HCT116 (cell line): Measurements from ENCODE around the gene AFF1. TPM values are rescaled to one million over a fixed set of nuclear protein-coding genes. Genes with fewer than 3 reads are reported as not detected.

ENCODE experiments used
- ATAC-seq: fragments of 200-7000 bp; cut with Tn5 transposase; 2 replicates; pipeline ENCODE4 v1.9.1; 2020; ENCODE audit warnings: mild to moderate bottlenecking, moderate library complexity
- BruUV-seq: library from RNA; stranded (reverse); fragments of 400-500 nt; replicated peaks from 2 replicates; lab custom pipeline; 2021; lab: Mats Ljungman, UMichigan
- CTCF ChIA-PET: fragments of 300-600 bp; sonication (Branson Sonifier 250); formaldehyde crosslinking; loops from one replicate; lab custom pipeline; 2021; ENCODE audit warnings: antibody characterized with exemption; lab: Charles Lee
- POLR2A ChIA-PET: fragments of 300-600, 350-600 bp; sonication (Branson Sonifier 250); formaldehyde crosslinking; loops from one replicate; lab custom pipeline; 2021; ENCODE audit warnings: antibody characterized with exemption; lab: Charles Lee
- RAD21 ChIA-PET, 2 experiments: fragments of 300-600 bp; sonication (Branson Sonifier 250); formaldehyde crosslinking; loops; one replicate each; lab custom pipeline; 2023; ENCODE audit warnings: low total read pairs in 2 of 2; ENCODE audit not compliant: uncharacterized antibody in 2 of 2, unreplicated experiment in 2 of 2, low non-redundant PET in 1 of 2; lab: Charles Lee
- DNase-seq: peaks from one replicate; pipeline ENCODE4 v3.0.0-alpha.2; 2010; ENCODE audit warnings: low read depth, low spot score
- H2AFZ ChIP-seq: fragments of 200-600 bp; shearing (Covaris generic), sonication (generic); 2 replicates; pipeline ENCODE4 v1.6.1; 2017; ENCODE audit warnings: low read depth, mixed run types, mixed read lengths, antibody characterized with exemption, low read length; ENCODE audit not compliant: poor library complexity, severe bottlenecking
- H3K27ac ChIP-seq: 2 replicates; pipeline ENCODE4 v1.5.1; 2012; ENCODE audit warnings: low read depth, low read length
- H3K27me3 ChIP-seq: fragments of 200-600 bp; sonication (generic); 2 replicates; pipeline ENCODE4 v1.6.1; 2016; ENCODE audit warnings: mixed run types, low read length, mixed read lengths; ENCODE audit not compliant: insufficient read depth
- H3K36me3 ChIP-seq, 2 experiments: fragments of 200-500 bp in 1 of 2; fragments of 200-600 bp in 1 of 2; sonication (Bioruptor generic) in 1 of 2; sonication (generic) in 1 of 2; 2 replicates each; pipeline versions ENCODE4 v1.5.1 to v1.6.1; 2014 to 2016; ENCODE audit warnings: low read length in 2 of 2, inconsistent platforms in 1 of 2, mixed read lengths in 1 of 2, mixed run types in 1 of 2; ENCODE audit not compliant: insufficient read depth in 2 of 2, control insufficient read depth in 1 of 2
- H3K4me1 ChIP-seq, 2 experiments: fragments of 200-600 bp in 1 of 2; sonication (generic) in 1 of 2; 2 replicates each; pipeline versions ENCODE4 v1.5.1 to v1.6.1; 2012 to 2017; ENCODE audit warnings: low read length in 2 of 2, inconsistent platforms in 1 of 2, mild to moderate bottlenecking in 1 of 2, mixed read lengths in 1 of 2, mixed run types in 1 of 2, moderate library complexity in 1 of 2; ENCODE audit not compliant: insufficient read depth in 2 of 2, control insufficient read depth in 1 of 2
- H3K4me2 ChIP-seq: fragments of 200-600 bp; sonication (generic); 2 replicates; pipeline ENCODE4 v1.6.1; 2017; ENCODE audit warnings: mixed run types, low read length, mixed read lengths
- H3K4me3 ChIP-seq, 2 experiments: fragments of 200-600 bp in 1 of 2; sonication (generic) in 1 of 2; replicated peaks in 1 of 2; 2 replicates each; pipeline ENCODE4 v1.5.1; 2011 to 2016; ENCODE audit warnings: low read length in 2 of 2, control low read depth in 1 of 2, low read depth in 1 of 2, mild to moderate bottlenecking in 1 of 2, mixed read lengths in 1 of 2, mixed run types in 1 of 2
- H3K79me2 ChIP-seq: fragments of 200-600 bp; sonication (generic); 2 replicates; pipeline ENCODE4 v1.6.1; 2017; ENCODE audit warnings: mild to moderate bottlenecking, mixed run types, low read length, moderate library complexity, mixed read lengths; ENCODE audit not compliant: insufficient read depth
- H3K9ac ChIP-seq: fragments of 200-600 bp; sonication (generic); 2 replicates; pipeline ENCODE4 v1.6.1; 2016; ENCODE audit warnings: low read length, mixed read lengths
- H3K9me2 ChIP-seq: fragments of 200-600 bp; sonication (generic), shearing (Covaris generic); 2 replicates; pipeline ENCODE4 v1.6.1; 2017; ENCODE audit warnings: mixed run types, mild to moderate bottlenecking, moderate library complexity; ENCODE audit not compliant: insufficient read depth
- H3K9me3 ChIP-seq, 2 experiments: fragments of 200-500 bp in 1 of 2; fragments of 200-600 bp in 1 of 2; sonication (Bioruptor generic) in 1 of 2; sonication (generic) in 1 of 2; 2 replicates each; pipeline ENCODE4 v1.6.1; 2014 to 2017; ENCODE audit warnings: low read length in 2 of 2, mixed read lengths in 2 of 2, inconsistent platforms in 1 of 2, low read depth in 1 of 2, mild to moderate bottlenecking in 1 of 2, mixed run types in 1 of 2, moderate library complexity in 1 of 2; ENCODE audit not compliant: control insufficient read depth in 1 of 2, insufficient read depth in 1 of 2
- H4K20me1 ChIP-seq: fragments of 200-600 bp; sonication (generic), shearing (Covaris generic); 2 replicates; pipeline ENCODE4 v1.6.1; 2017; ENCODE audit warnings: mixed run types, mild to moderate bottlenecking, moderate library complexity; ENCODE audit not compliant: insufficient read depth
- CBX3 ChIP-seq: IDR thresholded peaks from 2 replicates; pipeline ENCODE4 v1.6.1; 2012; ENCODE audit warnings: low read depth
- CEBPB ChIP-seq: IDR thresholded peaks from 2 replicates; pipeline ENCODE4 v1.6.1; 2012; ENCODE audit warnings: low read depth
- EGR1 ChIP-seq: IDR thresholded peaks from 2 replicates; pipeline ENCODE4 v1.6.1; 2012; ENCODE audit warnings: low read depth
- EZH2 ChIP-seq: fragments of 200-600 bp; sonication (generic); IDR thresholded peaks from 2 replicates; pipeline ENCODE4 v1.6.1; 2017; ENCODE audit warnings: antibody characterized with exemption, mixed run types
- EZH2phosphoT487 ChIP-seq: fragments of 200-600 bp; IDR thresholded peaks from 2 replicates; pipeline ENCODE4 v1.6.1; 2018; ENCODE audit warnings: antibody characterized with exemption, borderline replicate concordance
- JUND ChIP-seq: IDR thresholded peaks from 2 replicates; pipeline ENCODE4 v1.6.1; 2012
- POLR2A ChIP-seq: IDR thresholded peaks from 2 replicates; pipeline ENCODE4 v1.7.0; 2011; ENCODE audit warnings: borderline replicate concordance; ENCODE audit not compliant: insufficient read depth, insufficient read length; ENCODE audit errors: extremely low read depth
- POLR2AphosphoS5 ChIP-seq: IDR thresholded peaks from 2 replicates; pipeline ENCODE4 v1.6.1; 2011; ENCODE audit warnings: mild to moderate bottlenecking, low read depth, low read length, moderate library complexity
- RAD21 ChIP-seq: IDR thresholded peaks from 2 replicates; pipeline ENCODE4 v1.6.1; 2012; ENCODE audit warnings: low read depth, mild to moderate bottlenecking
- SIN3A ChIP-seq: IDR thresholded peaks from 2 replicates; pipeline ENCODE4 v1.6.1; 2012; ENCODE audit warnings: low read depth
- SP1 ChIP-seq: IDR thresholded peaks from 2 replicates; pipeline ENCODE4 v1.6.1; 2012; ENCODE audit warnings: low read depth
- TCF7L2 ChIP-seq: IDR thresholded peaks from 2 replicates; pipeline ENCODE4 v1.7.0; 2011; ENCODE audit warnings: borderline replicate concordance, inconsistent platforms; ENCODE audit not compliant: insufficient read depth, insufficient read length; ENCODE audit errors: extremely low read depth
- YY1 ChIP-seq: IDR thresholded peaks from 2 replicates; pipeline ENCODE4 v1.6.1; 2011; ENCODE audit warnings: low read length, low read depth, moderate library complexity, mild to moderate bottlenecking; ENCODE audit not compliant: insufficient replicate concordance; ENCODE audit errors: extremely low read depth
- ZNF274 ChIP-seq: fragments of 200-500 bp; sonication (Bioruptor generic); IDR thresholded peaks from 2 replicates; pipeline ENCODE4 v1.6.1; 2014; ENCODE audit warnings: mild to moderate bottlenecking, low read depth, low read length, inconsistent platforms
- intact Hi-C: fragments of 100-400 bp; cut with micrococcal nuclease; formaldehyde crosslinking; loops from 2 replicates; pipeline ENCODE4 v1.10.0; 2022
- total RNA-seq: library from RNA; stranded (reverse); gene quantifications from one replicate; pipeline ENCODE4 v1.2.1, GENCODE V29; 2021; ENCODE audit not compliant: unreplicated experiment
- TF ChIP-seq, protein P1 (sequence below): IDR thresholded peaks from 2 replicates; pipeline ENCODE4 v1.6.1; 2012; ENCODE audit warnings: low read depth
- TF ChIP-seq, protein P2 (sequence below): IDR thresholded peaks from 2 replicates; pipeline ENCODE4 v1.6.1; 2012
- TF ChIP-seq, protein P3 (sequence below): IDR thresholded peaks from 2 replicates; pipeline ENCODE4 v1.6.1; 2011; ENCODE audit warnings: mild to moderate bottlenecking, low read length, moderate library complexity; ENCODE audit not compliant: insufficient replicate concordance; ENCODE audit errors: extremely low read depth
- TF ChIP-seq, protein P4 (sequence below), 3 experiments: fragments of 200-600 bp in 1 of 3; sonication (generic) in 1 of 3; IDR thresholded peaks in 2 of 3; conservative IDR thresholded peaks in 1 of 3; 2 replicates each; pipeline ENCODE4 v1.5.1; 2012 to 2017; ENCODE audit warnings: low read depth in 2 of 3, low read length in 2 of 3, antibody characterized with exemption in 1 of 3, borderline replicate concordance in 1 of 3, control low read depth in 1 of 3, mild to moderate bottlenecking in 1 of 3, mixed read lengths in 1 of 3, mixed run types in 1 of 3, moderate library complexity in 1 of 3; ENCODE audit not compliant: insufficient read depth in 1 of 3
- TF ChIP-seq, protein P5 (sequence below): IDR thresholded peaks from 2 replicates; pipeline ENCODE4 v1.6.1; 2012

AFF1 gene
- total RNA-seq, 1 experiment from 2014 or later, result 43.1 TPM

DNA sequence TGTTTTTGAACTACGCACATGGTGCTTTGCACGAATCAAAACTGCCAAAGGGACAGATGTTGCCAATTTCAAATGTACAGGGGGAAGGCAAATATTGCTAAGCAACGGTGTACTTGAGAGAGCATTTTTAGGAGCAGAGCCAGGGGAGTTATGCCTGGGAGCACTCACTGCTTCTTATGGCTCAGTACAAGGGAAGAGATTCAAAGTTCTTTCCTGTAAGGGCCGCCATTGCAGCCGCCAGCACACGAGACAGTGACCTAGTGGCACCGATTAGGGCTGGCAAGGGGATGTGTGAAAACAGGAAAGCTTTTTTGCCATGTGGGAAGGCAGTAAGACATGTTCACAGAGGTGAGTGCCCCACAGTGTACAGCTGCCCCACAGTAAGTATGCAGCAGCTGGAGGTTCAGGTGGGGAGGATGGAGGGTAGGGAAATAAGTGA is 133.8 kb downstream of the AFF1 start:
- H3K9ac ChIP-seq, result no peak overlapping the region
- no peaks in the 10 kb centered on the region for H3K4me1 ChIP-seq
- no peak overlapping the region for H3K4me2 ChIP-seq
- TF ChIP-seq, protein P1, sequence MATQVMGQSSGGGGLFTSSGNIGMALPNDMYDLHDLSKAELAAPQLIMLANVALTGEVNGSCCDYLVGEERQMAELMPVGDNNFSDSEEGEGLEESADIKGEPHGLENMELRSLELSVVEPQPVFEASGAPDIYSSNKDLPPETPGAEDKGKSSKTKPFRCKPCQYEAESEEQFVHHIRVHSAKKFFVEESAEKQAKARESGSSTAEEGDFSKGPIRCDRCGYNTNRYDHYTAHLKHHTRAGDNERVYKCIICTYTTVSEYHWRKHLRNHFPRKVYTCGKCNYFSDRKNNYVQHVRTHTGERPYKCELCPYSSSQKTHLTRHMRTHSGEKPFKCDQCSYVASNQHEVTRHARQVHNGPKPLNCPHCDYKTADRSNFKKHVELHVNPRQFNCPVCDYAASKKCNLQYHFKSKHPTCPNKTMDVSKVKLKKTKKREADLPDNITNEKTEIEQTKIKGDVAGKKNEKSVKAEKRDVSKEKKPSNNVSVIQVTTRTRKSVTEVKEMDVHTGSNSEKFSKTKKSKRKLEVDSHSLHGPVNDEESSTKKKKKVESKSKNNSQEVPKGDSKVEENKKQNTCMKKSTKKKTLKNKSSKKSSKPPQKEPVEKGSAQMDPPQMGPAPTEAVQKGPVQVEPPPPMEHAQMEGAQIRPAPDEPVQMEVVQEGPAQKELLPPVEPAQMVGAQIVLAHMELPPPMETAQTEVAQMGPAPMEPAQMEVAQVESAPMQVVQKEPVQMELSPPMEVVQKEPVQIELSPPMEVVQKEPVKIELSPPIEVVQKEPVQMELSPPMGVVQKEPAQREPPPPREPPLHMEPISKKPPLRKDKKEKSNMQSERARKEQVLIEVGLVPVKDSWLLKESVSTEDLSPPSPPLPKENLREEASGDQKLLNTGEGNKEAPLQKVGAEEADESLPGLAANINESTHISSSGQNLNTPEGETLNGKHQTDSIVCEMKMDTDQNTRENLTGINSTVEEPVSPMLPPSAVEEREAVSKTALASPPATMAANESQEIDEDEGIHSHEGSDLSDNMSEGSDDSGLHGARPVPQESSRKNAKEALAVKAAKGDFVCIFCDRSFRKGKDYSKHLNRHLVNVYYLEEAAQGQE, result no peak
- no peak for TF ChIP-seq ZNF274
- TF ChIP-seq, protein P2, sequence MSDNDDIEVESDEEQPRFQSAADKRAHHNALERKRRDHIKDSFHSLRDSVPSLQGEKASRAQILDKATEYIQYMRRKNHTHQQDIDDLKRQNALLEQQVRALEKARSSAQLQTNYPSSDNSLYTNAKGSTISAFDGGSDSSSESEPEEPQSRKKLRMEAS, result no peak
- TF ChIP-seq CBX3, result no peak
- no peak for TF ChIP-seq SP1
- no peak for TF ChIP-seq YY1
- TF ChIP-seq, protein P3, sequence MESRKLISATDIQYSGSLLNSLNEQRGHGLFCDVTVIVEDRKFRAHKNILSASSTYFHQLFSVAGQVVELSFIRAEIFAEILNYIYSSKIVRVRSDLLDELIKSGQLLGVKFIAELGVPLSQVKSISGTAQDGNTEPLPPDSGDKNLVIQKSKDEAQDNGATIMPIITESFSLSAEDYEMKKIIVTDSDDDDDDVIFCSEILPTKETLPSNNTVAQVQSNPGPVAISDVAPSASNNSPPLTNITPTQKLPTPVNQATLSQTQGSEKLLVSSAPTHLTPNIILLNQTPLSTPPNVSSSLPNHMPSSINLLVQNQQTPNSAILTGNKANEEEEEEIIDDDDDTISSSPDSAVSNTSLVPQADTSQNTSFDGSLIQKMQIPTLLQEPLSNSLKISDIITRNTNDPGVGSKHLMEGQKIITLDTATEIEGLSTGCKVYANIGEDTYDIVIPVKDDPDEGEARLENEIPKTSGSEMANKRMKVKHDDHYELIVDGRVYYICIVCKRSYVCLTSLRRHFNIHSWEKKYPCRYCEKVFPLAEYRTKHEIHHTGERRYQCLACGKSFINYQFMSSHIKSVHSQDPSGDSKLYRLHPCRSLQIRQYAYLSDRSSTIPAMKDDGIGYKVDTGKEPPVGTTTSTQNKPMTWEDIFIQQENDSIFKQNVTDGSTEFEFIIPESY, result no peak
- no peak for TF ChIP-seq EGR1
- TF ChIP-seq, protein P4, sequence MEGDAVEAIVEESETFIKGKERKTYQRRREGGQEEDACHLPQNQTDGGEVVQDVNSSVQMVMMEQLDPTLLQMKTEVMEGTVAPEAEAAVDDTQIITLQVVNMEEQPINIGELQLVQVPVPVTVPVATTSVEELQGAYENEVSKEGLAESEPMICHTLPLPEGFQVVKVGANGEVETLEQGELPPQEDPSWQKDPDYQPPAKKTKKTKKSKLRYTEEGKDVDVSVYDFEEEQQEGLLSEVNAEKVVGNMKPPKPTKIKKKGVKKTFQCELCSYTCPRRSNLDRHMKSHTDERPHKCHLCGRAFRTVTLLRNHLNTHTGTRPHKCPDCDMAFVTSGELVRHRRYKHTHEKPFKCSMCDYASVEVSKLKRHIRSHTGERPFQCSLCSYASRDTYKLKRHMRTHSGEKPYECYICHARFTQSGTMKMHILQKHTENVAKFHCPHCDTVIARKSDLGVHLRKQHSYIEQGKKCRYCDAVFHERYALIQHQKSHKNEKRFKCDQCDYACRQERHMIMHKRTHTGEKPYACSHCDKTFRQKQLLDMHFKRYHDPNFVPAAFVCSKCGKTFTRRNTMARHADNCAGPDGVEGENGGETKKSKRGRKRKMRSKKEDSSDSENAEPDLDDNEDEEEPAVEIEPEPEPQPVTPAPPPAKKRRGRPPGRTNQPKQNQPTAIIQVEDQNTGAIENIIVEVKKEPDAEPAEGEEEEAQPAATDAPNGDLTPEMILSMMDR (IDR thresholded peaks at IDR 0.05 in 2 of 3, conservative IDR thresholded peaks at IDR 0.05 in 1 of 3; ENCODE audit: borderline replicate concordance in 1 of 3, insufficient read depth in 1 of 3, low read depth in 2 of 3, low read length in 2 of 3), result no peak
- TF ChIP-seq SIN3A, result no peak
- no peak for TF ChIP-seq TCF7L2
- no peak for TF ChIP-seq POLR2A
- TF ChIP-seq EZH2phosphoT487, result no peak
- TF ChIP-seq RAD21, result no peak
- TF ChIP-seq, protein P5, sequence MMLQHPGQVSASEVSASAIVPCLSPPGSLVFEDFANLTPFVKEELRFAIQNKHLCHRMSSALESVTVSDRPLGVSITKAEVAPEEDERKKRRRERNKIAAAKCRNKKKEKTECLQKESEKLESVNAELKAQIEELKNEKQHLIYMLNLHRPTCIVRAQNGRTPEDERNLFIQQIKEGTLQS, result no peak
- TF ChIP-seq POLR2AphosphoS5, result no peak
- TF ChIP-seq EZH2, result no peak
- TF ChIP-seq CEBPB, result no peak
- TF ChIP-seq JUND, result no peak
- H3K27ac ChIP-seq, result no peak overlapping the region
- ChIA-PET POLR2A (no interaction called here), CTCF (no interaction called here), RAD21 (no interaction called here)
- H3K9me3 ChIP-seq, result no peaks in the 10 kb centered on the region
- H3K4me3 ChIP-seq, result no peak overlapping the region
- H3K36me3 ChIP-seq, result no peaks in the 10 kb centered on the region
- peaks cover 6% of the 10 kb centered on the region; the same call in 1 of the 2 replicates for H4K20me1 ChIP-seq
- intact Hi-C loops, result no loop called here
- H3K9me2 ChIP-seq, result no peaks in the 10 kb centered on the region
- peaks cover 11% of the 10 kb centered on the region; the same call in 1 of the 2 replicates for H3K79me2 ChIP-seq
- DNase-seq (no peak), ATAC-seq (no peak)
- no TSS peak for BruUV-seq
- H3K27me3 ChIP-seq, result no peaks in the 10 kb centered on the region
- H2AFZ ChIP-seq, result no peak overlapping the region
